ENCODE data around the gene RALB.
"Not testable (repeated sequence)": the region's sequence is repeated elsewhere in the genome, so short reads cannot be mapped to it uniquely, and the experiment has no call there.

RALB gene

DNA sequence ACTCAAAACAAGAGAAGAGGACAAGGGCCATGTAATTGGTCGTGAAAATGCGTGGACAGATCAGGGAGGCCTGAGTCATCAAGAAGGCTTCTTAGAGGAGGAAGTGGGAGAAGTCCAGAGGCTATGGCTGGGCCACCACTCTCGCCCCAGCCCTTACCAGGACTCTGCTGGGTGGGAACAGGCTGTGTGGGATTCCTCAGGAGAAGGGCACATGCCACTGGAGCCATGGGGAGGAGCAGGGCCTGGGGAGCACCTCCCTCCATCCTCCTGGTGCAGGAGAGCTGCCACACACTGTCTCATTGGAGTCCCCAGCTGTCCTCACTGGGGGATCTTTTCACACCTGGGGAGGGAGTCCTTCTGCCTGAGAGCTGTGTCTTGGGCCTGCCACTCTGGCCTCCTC, 9.4 kb upstream of the RALB start:
- DNase-seq (ENCODE audit: low read depth in 2 of 2), result no peak

DNA sequence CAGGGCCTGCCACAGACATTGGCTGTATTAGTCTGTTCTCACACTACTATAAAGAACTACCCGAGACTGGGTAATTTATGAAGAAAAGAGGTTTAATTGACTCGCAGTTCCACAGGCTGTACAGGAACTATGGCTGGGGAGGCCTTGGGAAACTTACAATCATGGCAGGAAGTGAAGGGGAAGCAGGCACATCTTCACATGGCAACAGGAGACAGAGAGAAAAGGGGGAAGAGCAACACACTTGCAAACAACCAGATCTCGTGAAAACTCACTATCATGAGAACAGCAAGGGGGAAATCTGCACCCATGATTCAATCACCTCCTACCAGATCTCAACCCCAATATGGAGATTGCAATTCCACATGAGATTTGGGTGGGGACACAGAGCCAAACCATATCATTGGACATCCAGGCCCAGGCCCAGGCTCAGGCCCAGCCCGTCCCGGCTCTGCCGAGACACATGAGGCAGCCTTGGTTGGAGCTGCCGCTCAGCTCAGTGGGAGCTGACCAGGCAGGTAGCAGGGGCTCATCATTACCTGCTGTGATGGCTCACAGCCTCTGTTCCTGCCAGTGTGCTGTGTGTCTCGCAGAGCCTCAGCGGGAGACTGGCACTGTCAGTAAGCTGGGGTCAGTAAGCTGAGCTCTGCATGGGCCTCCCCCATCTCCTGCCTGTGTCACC, 8.6 kb upstream of the RALB start:
- DNase-seq (ENCODE audit: low read depth in 2 of 2), result no peak

DNA sequence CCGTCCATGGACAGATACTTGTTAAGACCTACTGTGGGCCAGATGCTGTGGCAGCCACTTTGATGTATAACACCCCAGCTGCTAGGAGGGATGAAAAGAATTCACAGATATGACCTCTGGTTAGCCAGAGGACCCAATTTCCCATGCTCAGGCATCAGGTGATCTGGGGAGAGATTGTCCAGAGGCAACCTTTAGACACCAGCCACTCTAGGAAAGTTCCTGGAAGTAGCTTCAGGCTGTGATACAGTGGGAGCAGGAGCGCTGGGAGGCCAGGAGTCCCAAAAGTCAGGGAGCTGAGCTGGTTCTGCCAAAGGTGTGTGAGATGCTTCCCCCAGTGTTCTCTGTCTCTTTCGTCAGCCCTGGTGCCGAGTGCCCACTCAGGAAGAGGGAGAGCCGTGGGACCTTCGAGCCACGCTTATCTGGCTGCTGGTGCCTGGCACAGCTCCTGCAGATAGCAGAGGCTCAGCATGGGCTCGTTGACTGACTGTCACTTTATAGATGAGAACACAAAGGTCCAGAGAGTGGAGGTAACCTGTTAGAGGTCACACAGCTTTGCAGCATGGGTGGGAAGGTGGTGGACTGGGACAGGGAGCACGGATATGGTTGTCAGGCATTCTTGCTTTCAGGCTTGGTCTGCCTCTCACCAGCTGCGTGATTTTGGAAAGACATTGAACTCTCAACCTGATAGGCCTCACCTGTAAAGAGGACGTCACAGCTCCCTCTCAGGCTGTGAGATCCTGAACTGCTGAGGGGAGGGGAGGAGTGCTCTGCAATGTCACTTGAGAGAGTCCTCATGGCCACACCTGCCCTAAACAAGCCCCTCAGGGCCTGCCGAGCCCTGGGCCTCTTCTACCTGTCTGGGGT, 7.8 kb upstream of the RALB start:
- DNase-seq (ENCODE audit: low read depth in 2 of 2), result no peak

DNA sequence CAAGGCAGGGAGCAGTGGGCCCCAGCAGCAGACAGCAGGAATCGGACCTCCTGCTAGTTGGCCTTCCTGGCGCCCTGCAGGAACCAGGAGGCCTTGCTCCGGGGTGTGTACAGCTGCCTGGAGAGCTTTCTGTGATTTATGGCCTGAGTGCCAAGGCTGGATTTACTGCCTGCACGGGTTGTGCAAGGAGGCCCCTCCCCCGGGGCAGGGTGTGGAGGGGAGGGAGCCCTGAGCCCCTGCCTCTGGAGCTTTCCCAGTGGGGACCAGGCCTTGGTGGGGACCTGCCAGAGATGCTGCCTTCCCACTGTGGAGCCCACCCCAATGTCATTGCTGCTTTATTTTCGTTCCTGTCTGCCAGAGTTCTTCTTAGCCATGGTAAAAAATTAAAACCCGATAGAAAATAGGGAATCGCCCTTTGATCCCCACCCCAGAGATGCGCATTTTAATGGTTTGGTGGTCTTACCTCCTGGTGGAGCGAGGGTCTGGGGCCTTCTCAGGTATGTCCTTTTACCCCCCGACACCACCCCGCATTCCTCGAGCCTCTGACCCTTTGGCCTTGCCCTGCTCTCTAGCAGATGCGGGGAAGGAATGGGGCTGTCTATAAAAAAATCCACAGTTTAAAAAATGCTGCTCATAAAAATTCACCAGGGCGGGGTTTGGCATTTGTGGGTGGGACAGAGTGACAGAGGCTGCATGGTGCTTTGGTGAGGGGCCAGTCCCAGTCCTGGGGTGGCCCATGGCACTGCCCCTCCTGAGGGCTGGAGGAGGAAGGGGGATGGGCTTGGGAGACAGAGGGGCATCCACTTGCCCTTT, 6.9 kb upstream of the RALB start:
- no peak for DNase-seq (ENCODE audit: low read depth in 2 of 2)

DNA sequence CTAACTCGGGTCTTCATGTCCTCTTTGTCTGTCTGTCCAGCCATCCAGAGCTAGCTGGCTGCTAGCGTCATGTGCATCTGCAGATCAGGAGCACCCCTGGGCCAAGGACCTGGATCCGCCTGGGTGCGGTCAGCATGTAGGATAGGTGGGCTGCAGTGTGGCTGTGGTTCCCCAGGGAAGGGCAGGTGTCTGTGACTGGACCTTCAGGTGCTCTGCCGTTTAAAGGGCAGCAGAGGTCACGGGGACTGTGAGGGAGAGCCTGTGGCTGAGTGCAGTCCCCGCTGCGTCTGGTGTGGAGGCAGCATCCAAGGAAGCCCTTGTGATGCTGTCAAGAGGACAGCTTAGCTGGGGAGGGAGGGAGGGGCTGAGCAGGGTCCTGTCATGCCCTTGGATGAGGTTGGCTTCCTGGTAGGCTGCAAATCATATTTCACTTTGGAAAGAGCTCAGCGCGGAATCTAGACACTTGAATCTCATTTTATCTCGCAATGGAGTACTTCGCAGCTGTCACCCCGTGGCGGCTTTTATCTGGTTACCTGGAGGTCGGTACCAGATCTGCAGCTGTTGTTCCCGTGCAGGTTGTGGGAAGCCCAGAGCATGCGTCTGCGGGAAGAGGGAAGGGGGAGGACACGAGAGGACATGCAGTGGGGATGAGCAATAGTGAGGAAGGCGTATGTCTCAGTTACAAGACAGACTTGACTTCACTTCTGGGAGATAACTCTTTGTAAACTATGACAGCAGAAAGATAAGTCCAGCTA, 5.9 kb upstream of the RALB start:
- no peak for DNase-seq (ENCODE audit: low read depth in 2 of 2)

DNA sequence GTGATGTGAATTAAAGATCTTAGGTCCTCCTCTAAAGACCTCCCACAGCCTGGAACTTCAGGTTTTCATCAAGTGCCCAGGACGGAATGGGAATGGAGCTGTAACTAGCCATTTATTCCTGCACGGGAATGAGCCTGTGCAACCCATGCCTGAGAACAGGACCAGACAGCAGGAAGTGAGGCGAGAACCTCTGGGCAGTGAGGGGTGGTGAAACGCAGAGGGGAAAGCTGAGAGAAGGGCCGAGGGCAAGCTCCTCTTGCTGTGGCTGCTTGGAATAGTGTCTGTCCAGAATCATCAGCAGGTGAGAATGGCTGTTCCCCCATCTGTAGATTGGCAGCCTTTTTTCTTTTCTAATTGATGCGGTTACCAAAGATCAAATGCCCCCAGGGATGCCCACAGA, 4.8 kb upstream of the RALB start:
- no peak for DNase-seq (ENCODE audit: low read depth in 2 of 2)

DNA sequence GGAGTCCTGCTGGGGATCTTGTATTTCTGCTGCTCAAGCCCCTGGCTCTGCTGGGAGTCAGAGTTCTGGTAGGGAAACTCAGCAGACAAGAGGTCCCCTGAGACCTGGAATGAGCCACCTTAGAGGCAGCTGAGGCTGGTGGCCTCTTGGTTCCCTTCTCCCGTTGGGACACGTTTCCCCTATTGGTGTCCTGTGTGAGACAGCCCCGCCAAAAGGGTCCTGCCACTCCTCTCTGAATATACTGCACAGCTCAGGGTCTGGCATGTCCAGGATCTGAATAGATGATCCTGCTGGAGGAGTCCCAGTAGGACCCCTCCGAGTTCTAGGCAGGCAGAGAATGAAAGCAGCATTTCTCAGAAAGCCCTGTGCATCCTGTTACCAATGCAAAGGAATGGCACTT, 2.0 kb upstream of the RALB start:
- no peak for DNase-seq (ENCODE audit: low read depth in 2 of 2)

DNA sequence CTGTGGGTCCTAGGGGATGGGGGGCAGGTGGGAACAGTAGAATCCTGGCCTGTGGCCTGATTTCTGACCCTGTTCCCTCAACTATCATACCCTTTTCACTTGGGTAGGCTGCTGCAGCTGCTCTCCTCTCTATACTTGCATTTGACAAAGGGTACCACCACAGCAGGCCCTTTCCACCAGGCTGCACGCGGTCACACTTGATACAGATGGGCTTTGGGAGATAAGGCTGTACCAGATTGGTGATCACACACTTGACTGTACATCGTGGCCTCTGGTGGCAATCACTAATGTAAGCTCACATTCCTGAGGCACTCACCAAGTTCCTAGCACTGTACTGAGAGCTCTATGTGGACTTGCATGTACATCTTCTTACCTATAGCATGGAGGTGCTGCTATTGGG, 1.6 kb upstream of the RALB start:
- no peak for DNase-seq (ENCODE audit: low read depth in 2 of 2)

DNA sequence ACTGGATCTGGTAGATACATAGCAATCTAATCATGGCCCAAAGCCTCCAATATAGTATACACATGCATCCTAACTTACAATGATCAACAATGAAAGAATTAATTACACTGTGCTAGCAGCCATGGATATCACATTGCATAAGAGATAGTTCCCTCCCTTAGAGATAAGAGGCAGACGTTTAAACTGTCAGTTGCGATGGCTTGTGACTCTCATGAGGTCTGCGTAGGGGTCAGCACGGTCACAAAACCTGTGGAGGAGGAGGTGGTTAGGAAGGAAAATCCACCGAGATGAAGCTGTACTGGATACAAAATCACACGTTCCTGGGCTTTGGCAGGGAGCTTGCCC, 800 bp upstream of the RALB start:
- no peak for DNase-seq (ENCODE audit: low read depth in 2 of 2)

DNA sequence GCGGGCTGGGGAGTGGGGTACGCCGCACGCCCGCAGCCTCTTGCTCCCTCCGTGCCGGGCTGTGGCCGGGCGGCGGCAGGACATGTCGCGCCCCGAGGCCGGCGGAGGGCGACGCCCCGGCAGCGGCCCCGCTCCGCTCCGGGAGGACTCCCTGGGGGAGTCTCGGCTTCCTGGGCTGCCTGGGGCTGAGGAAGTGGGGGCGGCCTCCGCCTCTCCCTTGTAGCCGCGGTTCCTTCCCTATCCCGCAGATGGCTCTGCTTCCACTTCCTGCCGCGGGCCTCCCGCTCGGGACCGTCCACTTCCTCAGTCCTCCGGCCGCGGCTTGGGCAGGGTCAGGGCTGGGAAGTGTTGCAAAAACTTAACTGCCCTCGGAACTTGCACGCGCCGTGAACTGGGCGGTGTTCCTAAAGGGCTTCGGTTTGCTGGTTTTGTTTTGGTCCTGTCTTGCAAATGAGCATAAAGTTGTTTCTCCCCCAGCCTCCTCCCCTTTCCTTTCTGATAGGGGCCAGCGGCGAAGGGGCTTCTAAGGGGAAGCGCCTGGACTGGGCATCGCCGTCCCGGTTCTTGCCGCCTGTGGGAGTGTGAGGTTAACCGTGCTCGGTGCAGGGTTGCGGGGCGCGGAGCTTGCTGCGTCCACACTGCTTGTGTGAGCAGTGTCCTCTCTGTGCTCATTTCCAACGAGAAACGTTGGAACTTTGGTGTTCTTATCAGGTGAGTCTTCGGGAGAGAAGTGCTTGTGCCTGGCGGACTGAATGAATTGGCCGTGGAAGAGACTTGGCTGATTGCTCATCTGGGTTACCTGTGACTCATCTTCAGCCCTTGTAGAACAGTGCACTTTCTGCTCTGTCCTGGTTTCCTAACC, 600 bp downstream of the RALB start:
- DNase-seq (ENCODE audit: low read depth in 2 of 2), result peak; percentile 18 to 28

DNA sequence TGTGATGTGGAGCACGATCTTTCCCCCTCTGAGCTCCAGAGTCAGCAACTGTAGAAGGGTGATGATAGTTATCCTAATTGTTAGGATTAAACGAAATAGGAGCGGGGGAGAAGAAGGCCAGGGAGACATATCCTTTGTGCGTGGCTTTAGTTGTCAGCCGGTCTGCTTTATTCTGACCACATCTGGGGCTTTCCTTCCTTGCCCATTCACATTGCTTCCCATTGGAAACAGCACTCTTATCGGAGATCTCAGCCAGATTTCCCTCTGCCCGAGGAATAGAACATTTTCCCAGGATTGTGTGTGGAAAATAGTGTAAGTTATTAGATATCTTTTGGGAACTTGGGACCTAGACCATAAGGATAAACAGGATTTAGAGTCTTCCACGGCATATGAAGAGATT, 1.5 kb downstream of the RALB start:
- DNase-seq (ENCODE audit: low read depth in 2 of 2), result no peak

DNA sequence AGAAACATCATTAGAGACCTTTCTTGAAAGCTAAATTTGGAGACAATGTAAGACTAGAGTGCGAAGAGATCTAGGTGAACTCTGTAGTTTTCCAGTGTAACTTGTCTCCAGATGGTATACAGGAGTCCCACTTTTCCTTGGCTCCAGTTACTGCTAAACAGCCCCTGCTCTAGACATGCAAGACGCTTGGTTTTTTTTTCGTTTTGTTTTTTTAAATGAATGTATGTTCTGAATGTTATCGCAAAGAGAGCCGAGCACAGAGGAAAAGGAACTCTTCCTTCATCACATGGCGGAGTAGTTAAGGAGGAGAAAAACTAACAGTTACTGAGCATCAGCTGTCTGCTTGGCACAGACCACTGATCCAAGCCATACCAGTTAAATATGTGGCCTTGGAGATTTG, 2.4 kb downstream of the RALB start:
- DNase-seq (ENCODE audit: low read depth in 2 of 2), result no peak

DNA sequence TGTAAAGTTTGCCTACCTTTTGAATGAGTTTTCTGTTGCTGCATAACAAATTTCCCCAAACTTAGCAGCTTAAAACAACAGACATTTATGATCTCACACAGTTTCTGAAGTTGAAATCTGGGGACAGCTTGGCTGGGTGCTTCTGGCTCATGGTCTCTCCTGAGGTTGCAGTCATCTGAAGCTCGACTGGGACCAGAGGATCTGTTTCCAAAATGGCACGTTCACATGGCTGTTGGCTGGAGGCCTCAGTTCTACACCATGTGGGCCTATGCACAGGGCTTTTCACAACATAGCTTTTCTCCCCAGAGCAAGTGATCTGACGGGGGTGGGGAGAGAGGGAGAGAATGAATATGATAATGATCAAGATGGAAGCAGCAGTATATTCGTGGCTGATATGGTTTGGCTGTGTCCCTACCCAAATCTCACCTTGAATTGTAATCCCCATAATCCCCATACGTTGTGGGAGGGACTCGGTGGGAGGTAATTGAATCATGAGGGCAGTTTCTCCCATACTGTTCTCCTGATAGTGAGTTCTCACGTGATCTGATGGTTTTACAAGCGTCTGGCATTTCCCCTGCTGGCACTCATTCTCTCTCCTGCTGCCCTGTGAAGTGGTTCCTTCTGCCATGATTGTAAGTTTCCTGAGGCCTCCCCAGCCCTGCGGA, 3.5 kb downstream of the RALB start:
- no peak for DNase-seq (ENCODE audit: low read depth in 2 of 2)

DNA sequence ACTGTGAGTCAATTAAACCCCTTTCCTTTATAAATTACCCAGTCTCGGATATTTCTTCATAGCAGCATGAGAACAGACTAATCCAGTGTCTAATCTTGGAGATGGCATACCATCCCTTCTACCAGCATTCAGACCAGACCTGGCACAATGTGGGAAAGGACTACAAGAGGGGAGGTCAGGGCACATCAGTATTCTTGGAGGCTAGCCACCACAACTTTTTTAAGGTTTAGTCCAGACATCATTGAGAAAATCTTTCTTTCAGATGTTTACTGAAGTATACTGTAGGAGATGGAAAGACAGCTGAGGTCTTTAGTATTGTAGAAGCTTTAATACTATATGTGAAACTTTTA, 4.0 kb downstream of the RALB start:
- no peak for DNase-seq (ENCODE audit: low read depth in 2 of 2)

DNA sequence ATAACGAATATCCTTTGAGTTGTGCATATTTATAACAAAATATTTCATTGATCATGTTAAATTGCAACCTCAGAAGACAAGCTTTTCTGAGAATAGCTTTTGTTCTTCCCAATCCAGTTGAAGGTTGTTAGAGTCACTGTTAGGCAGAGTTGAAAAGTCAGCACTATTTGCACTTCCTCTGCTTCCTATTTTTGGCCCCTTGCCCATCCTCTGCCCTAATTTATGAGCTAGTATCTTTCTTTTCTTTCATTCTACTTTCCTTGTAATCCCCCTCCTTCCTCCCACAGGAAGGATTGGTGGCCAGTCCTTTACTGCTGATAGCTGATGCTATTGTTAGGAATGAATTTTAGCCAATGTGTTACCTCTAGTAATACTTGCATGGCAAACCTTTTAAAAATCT, 4.9 kb downstream of the RALB start:
- DNase-seq (ENCODE audit: low read depth in 2 of 2), result no peak

DNA sequence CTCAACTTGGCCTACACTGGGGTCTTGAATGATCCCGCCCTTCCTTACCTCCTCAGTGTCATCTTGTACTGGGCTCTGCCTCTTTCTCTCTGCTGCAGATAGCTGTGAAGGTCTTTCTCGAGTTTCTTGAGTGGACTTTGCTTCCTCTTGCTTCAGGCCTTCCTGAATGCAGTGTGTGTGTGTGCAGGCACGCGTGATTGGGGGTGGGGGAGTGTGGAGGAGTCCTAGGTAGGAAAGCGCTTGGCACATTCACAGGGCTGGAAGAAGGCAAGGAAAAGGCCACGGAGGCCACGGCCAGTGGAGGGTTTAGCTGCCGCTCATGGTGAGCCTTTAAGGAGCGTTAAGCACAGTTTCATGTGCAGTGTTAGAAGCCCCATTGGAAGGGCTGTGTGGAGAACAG, 5.5 kb downstream of the RALB start:
- DNase-seq (ENCODE audit: low read depth in 2 of 2), result no peak

DNA sequence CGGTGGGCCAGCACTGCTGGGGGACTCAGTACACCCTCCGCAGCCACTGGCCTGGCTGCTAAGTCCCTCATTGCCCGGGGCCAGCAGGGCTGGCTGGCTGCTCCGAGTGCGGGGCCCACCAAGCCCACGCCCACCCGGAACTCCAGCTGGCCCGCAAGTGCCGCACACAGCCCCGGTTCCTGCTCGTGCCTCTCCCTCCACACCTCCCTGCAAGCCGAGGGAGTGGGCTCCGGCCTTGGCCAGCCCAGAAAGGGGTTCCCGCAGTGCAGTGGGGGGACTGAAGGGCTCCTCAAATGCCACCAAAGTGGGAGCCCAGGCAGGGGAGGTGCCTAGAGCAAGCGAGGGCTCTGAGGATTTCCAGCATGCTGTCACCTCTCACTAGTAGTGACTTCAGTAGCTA, 7.3 kb downstream of the RALB start:
- not testable (repeated sequence) for DNase-seq (ENCODE audit: low read depth in 2 of 2)

DNA sequence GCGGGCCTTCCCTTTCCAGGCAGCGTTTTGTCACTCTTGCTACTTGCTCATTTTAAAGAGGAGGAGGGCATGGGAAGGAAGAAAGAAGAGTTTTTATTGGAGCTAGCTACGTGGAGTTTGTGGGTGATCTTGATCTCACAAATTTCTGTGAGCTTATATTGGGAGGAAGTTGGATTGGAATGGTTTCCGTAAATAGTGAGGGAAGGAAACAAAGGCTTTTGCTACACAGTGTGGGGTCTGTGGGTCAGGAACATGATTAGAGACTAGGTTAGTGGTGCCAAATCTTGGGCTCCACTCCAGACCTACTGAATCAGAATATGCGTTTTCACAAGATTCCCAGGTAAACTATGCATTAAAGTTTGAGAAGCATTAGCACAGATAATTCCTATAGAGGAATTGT, 8.1 kb downstream of the RALB start:
- no peak for DNase-seq (ENCODE audit: low read depth in 2 of 2)

DNA sequence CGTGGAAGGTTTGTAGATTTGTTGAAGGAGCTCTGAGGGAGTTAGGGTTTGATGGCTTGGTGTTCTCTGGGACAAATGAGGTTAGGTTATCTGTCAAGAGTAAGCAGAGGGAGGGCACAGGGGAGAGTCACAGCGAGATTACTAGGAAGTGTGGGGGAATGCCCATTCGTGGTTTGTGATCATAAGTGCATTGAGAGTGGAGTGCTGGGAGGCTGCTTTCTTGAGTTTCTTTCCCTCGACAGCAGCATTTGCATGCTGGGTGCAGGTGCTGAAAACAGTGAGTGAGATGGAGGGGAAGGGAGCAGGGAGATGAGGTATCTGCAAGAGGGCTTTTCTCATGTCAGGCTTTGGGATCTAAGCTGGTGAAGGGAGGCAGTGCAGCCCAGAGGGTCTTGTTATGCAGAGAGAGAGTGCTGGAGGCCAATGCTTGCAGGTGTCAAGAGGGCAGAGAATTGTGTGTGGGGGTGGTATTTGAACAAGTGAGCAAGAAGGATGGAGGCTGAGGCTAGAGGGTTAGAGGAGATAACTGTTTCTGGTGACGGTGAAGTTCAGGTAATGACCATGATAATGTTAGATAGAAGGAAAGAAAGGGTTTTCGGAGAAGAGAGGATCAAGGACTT, 8.8 kb downstream of the RALB start:
- DNase-seq (ENCODE audit: low read depth in 2 of 2), result no peak

DNA sequence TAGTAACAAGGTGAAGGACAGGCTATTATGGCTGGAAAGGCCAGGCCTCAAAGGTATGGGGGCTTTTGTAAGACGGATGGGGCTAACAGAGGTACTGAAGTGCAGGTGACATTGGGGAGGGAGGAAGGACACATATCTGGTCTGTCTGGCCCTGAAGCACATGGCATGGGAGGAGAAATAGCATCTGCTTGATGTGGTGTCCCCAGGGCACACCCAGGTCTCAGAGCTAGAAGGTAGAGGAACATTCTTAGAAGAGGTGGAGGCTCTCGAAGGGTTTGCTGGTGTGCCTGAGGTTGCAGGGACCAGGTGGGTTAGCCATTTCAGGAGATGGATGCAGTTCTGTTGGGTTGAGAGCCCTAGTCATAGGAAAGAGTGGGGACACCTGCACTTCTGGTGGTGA, 9.5 kb downstream of the RALB start:
- DNase-seq (ENCODE audit: low read depth in 2 of 2), result no peak
